Effector memory CD4-positive, alpha-beta T cell (primary cell): Measurements from ENCODE around the gene FOXD2.

ENCODE experiments used
- DNase-seq, 3 donors: peaks; one replicate each; pipeline ENCODE4 v3.0.0-alpha.2; 2020
- H3K27ac ChIP-seq: 2 replicates; pipeline ENCODE4 v1.7.0; 2013; ENCODE audit warnings: mild to moderate bottlenecking, low read length, moderate library complexity; ENCODE audit not compliant: insufficient read depth, poor library complexity, severe bottlenecking
- H3K27me3 ChIP-seq: replicated peaks from 2 replicates; pipeline ENCODE4 v1.7.0; 2013; ENCODE audit warnings: mild to moderate bottlenecking, low read length; ENCODE audit not compliant: insufficient read depth, control insufficient read depth, poor library complexity, severe bottlenecking
- H3K36me3 ChIP-seq: 2 replicates; pipeline ENCODE4 v1.7.0; 2013; ENCODE audit warnings: mild to moderate bottlenecking, low read length, moderate library complexity; ENCODE audit not compliant: control insufficient read depth, insufficient read depth
- H3K4me1 ChIP-seq: 2 replicates; pipeline ENCODE4 v1.7.0; 2013; ENCODE audit warnings: low read length, mild to moderate bottlenecking; ENCODE audit not compliant: control insufficient read depth, insufficient read depth, poor library complexity, severe bottlenecking
- H3K4me3 ChIP-seq: 2 replicates; pipeline ENCODE4 v1.7.0; 2013; ENCODE audit warnings: low read length, low read depth, mild to moderate bottlenecking; ENCODE audit not compliant: insufficient read depth, poor library complexity, severe bottlenecking
- H3K9me3 ChIP-seq: 2 replicates; pipeline ENCODE4 v1.7.0; 2013; ENCODE audit warnings: mild to moderate bottlenecking, low read length, moderate library complexity; ENCODE audit not compliant: control insufficient read depth

Gene FOXD2

GRCh38 chr1:47465605-47466004 is 27.8 kb downstream of the FOXD2 start:
- Histone ChIP-seq H3K9me3 (no peaks in the 10 kb centered on the region), H3K4me3 (no peak overlapping the region), H3K4me1 (no peaks in the 10 kb centered on the region), H3K36me3 (no peaks in the 10 kb centered on the region), H3K27ac (no peak overlapping the region), H3K27me3 (no peaks in the 10 kb centered on the region)
- no peak for DNase-seq

- Histone ChIP-seq H3K36me3 (no peaks in the 10 kb centered on the region), H3K9me3 (no peaks in the 10 kb centered on the region), H3K27me3 (no peaks in the 10 kb centered on the region), H3K4me1 (no peaks in the 10 kb centered on the region), H3K4me3 (no peak overlapping the region), H3K27ac (no peak overlapping the region)
- no peak for DNase-seq
These were observed 31.0 kb downstream of the FOXD2 start for GRCh38 chr1:47468709-47469389.

- no peak overlapping the region for H3K27ac ChIP-seq
- H3K27me3 ChIP-seq = no peaks in the 10 kb centered on the region
- no peaks in the 10 kb centered on the region for H3K4me1 ChIP-seq
- no peaks in the 10 kb centered on the region for H3K9me3 ChIP-seq
- no peak for DNase-seq
- no peaks in the 10 kb centered on the region for H3K36me3 ChIP-seq
- no peak overlapping the region for H3K4me3 ChIP-seq
These were observed 31.5 kb downstream of the FOXD2 start for GRCh38 chr1:47469390-47469759.

- DNase-seq = no peak
- no peaks in the 10 kb centered on the region for H3K36me3 ChIP-seq
These were observed 32.1 kb downstream of the FOXD2 start for GRCh38 chr1:47469910-47470309.

GRCh38 chr1:47471163-47471562 is 33.3 kb downstream of the FOXD2 start:
- Histone ChIP-seq H3K27ac (no peak overlapping the region), H3K4me1 (no peaks in the 10 kb centered on the region), H3K9me3 (no peaks in the 10 kb centered on the region), H3K27me3 (peaks cover 3% of the 10 kb centered on the region), H3K4me3 (no peak overlapping the region), H3K36me3 (no peaks in the 10 kb centered on the region)
- no peak for DNase-seq

More at GRCh38 chr1:47469910-47470309, 32.1 kb downstream of the FOXD2 start:
- H3K4me3 ChIP-seq = no peak overlapping the region
- no peaks in the 10 kb centered on the region for H3K9me3 ChIP-seq
- H3K4me1 ChIP-seq = no peaks in the 10 kb centered on the region
- no peak overlapping the region for H3K27ac ChIP-seq
- H3K27me3 ChIP-seq = no peaks in the 10 kb centered on the region

GRCh38 chr1:47474278-47475193 is 36.7 kb downstream of the FOXD2 start:
- no peak for DNase-seq
- no peak overlapping the region for H3K27ac ChIP-seq
- no peaks in the 10 kb centered on the region for H3K36me3 ChIP-seq
- H3K4me1 ChIP-seq = no peaks in the 10 kb centered on the region
- no peak overlapping the region for H3K4me3 ChIP-seq
- peaks cover 3% of the 10 kb centered on the region for H3K27me3 ChIP-seq
- H3K9me3 ChIP-seq = no peaks in the 10 kb centered on the region

GRCh38 chr1:47477595-47478080 is 39.8 kb downstream of the FOXD2 start:
- no peaks in the 10 kb centered on the region for H3K4me1 ChIP-seq
- no peaks in the 10 kb centered on the region for H3K9me3 ChIP-seq
- no peaks in the 10 kb centered on the region for H3K36me3 ChIP-seq
- H3K4me3 ChIP-seq = no peak overlapping the region
- DNase-seq = no peak
- peaks cover 3% of the 10 kb centered on the region for H3K27me3 ChIP-seq
- no peak overlapping the region for H3K27ac ChIP-seq

- Histone ChIP-seq H3K36me3 (no peaks in the 10 kb centered on the region), H3K4me1 (no peaks in the 10 kb centered on the region), H3K27me3 (peaks cover 3% of the 10 kb centered on the region), H3K9me3 (no peaks in the 10 kb centered on the region), H3K4me3 (no peak overlapping the region), H3K27ac (no peak overlapping the region)
- DNase-seq = no peak
These were observed 40.2 kb downstream of the FOXD2 start for GRCh38 chr1:47478090-47478489.

GRCh38 chr1:47479664-47480063 is 41.8 kb downstream of the FOXD2 start:
- Histone ChIP-seq H3K27me3 (peaks cover 3% of the 10 kb centered on the region), H3K4me1 (no peaks in the 10 kb centered on the region), H3K36me3 (no peaks in the 10 kb centered on the region), H3K27ac (no peak overlapping the region), H3K4me3 (no peak overlapping the region), H3K9me3 (no peaks in the 10 kb centered on the region)
- no peak for DNase-seq

- H3K27me3 ChIP-seq = no peaks in the 10 kb centered on the region
- no peaks in the 10 kb centered on the region for H3K9me3 ChIP-seq
- no peaks in the 10 kb centered on the region for H3K36me3 ChIP-seq
- no peak overlapping the region for H3K4me3 ChIP-seq
- H3K27ac ChIP-seq = no peak overlapping the region
- DNase-seq = no peak
- H3K4me1 ChIP-seq = no peaks in the 10 kb centered on the region
These were observed 44.1 kb downstream of the FOXD2 start for GRCh38 chr1:47481936-47482335.
